Parathyroid adenoma (tissue), 2 donors: ENCODE results near the gene ZSCAN25.

Experiments
- H2AFZ ChIP-seq: fragments of 300-600 bp; sonication (generic); one replicate; pipeline ENCODE4 v1.7.0; 2017; ENCODE audit warnings: antibody characterized with exemption, mild to moderate bottlenecking
- H3K27ac ChIP-seq: fragments of 300-600 bp; sonication (generic); one replicate; pipeline ENCODE4 v1.7.0; 2017
- H3K27me3 ChIP-seq: fragments of 300-600 bp; sonication (generic); one replicate; pipeline ENCODE4 v1.7.0; 2017; ENCODE audit warnings: low read length; ENCODE audit not compliant: control insufficient read depth, insufficient read depth
- H3K36me3 ChIP-seq: fragments of 300-600 bp; sonication (generic); one replicate; pipeline ENCODE4 v1.7.0; 2017; ENCODE audit warnings: low read length; ENCODE audit not compliant: control insufficient read depth, insufficient read depth
- H3K4me1 ChIP-seq: fragments of 300-600 bp; sonication (generic); one replicate; pipeline ENCODE4 v1.7.0; 2017; ENCODE audit warnings: control low read depth
- H3K4me2 ChIP-seq: fragments of 300-600 bp; sonication (generic); one replicate; pipeline ENCODE4 v1.7.0; 2017; ENCODE audit warnings: low read length
- H3K4me3 ChIP-seq: fragments of 300-600 bp; sonication (generic); one replicate; pipeline ENCODE4 v1.7.0; 2017; ENCODE audit warnings: low read depth, low read length
- H3K79me2 ChIP-seq: fragments of 300-600 bp; sonication (generic); one replicate; pipeline ENCODE4 v1.7.0; 2017; ENCODE audit warnings: control low read depth
- H3K9ac ChIP-seq: fragments of 300-600 bp; sonication (generic); one replicate; pipeline ENCODE4 v1.7.0; 2017; ENCODE audit warnings: mild to moderate bottlenecking
- H3K9me3 ChIP-seq: fragments of 300-600 bp; sonication (generic); one replicate; pipeline ENCODE4 v1.7.0; 2017; ENCODE audit warnings: low read length; ENCODE audit not compliant: control insufficient read depth
- CTCF ChIP-seq: fragments of 300-600 bp; sonication (generic); IDR thresholded peaks from one replicate; pipeline ENCODE4 v1.7.0; 2017; ENCODE audit warnings: antibody characterized with exemption, mild to moderate bottlenecking
- donor health status: primary hyperparathyroidism.

ZSCAN25 gene

GRCh38 chr7:99617192-99617781 is 541 bp downstream of the ZSCAN25 start:
- peaks cover 10% of the 10 kb centered on the region for H3K79me2 ChIP-seq
- H3K9ac ChIP-seq = peak overlapping the region; percentile 93

GRCh38 chr7:99618726-99619125 is 2.0 kb downstream of the ZSCAN25 start:
- H3K27ac ChIP-seq = no peak overlapping the region
- H3K4me3 ChIP-seq = no peak overlapping the region
- H3K4me2 ChIP-seq = no peak overlapping the region
- H3K36me3 ChIP-seq = no peaks in the 10 kb centered on the region
- no peak for TF ChIP-seq CTCF
- peaks cover 12% of the 10 kb centered on the region for H3K79me2 ChIP-seq
- peaks cover 6% of the 10 kb centered on the region for H3K4me1 ChIP-seq
- no peak overlapping the region for H2AFZ ChIP-seq
- no peaks in the 10 kb centered on the region for H3K9me3 ChIP-seq
- no peak overlapping the region for H3K9ac ChIP-seq
- no peaks in the 10 kb centered on the region for H3K27me3 ChIP-seq

More at GRCh38 chr7:99617192-99617781, 541 bp downstream of the ZSCAN25 start:
- H3K4me3 ChIP-seq = peak overlapping the region; percentile 95
- no peak for TF ChIP-seq CTCF
- no peaks in the 10 kb centered on the region for H3K27me3 ChIP-seq
- H3K36me3 ChIP-seq = no peaks in the 10 kb centered on the region
- H3K4me1 ChIP-seq = peaks cover 6% of the 10 kb centered on the region
- peak overlapping the region; percentile 82 for H3K27ac ChIP-seq
- H3K9me3 ChIP-seq = no peaks in the 10 kb centered on the region
- peak overlapping the region; percentile 95 for H3K4me2 ChIP-seq
- peak overlapping the region; percentile 97 for H2AFZ ChIP-seq

GRCh38 chr7:99619571-99620130 is 2.9 kb downstream of the ZSCAN25 start:
- Histone ChIP-seq H3K27ac (no peak overlapping the region), H2AFZ (no peak overlapping the region)

GRCh38 chr7:99621271-99621670 is 4.5 kb downstream of the ZSCAN25 start:
- no peak overlapping the region for H2AFZ ChIP-seq
- peaks cover 12% of the 10 kb centered on the region for H3K79me2 ChIP-seq
- no peaks in the 10 kb centered on the region for H3K27me3 ChIP-seq
- H3K9ac ChIP-seq = no peak overlapping the region
- H3K4me1 ChIP-seq = peaks cover 6% of the 10 kb centered on the region
- TF ChIP-seq CTCF = no peak
- no peak overlapping the region for H3K27ac ChIP-seq
- H3K4me2 ChIP-seq = no peak overlapping the region
- H3K4me3 ChIP-seq = no peak overlapping the region
- no peaks in the 10 kb centered on the region for H3K9me3 ChIP-seq
- no peaks in the 10 kb centered on the region for H3K36me3 ChIP-seq

More at GRCh38 chr7:99619571-99620130, 2.9 kb downstream of the ZSCAN25 start:
- Histone ChIP-seq H3K4me1 (peaks cover 6% of the 10 kb centered on the region), H3K9ac (no peak overlapping the region), H3K4me2 (no peak overlapping the region), H3K27me3 (no peaks in the 10 kb centered on the region), H3K79me2 (peaks cover 12% of the 10 kb centered on the region), H3K36me3 (no peaks in the 10 kb centered on the region), H3K4me3 (no peak overlapping the region), H3K9me3 (no peaks in the 10 kb centered on the region)
- no peak for TF ChIP-seq CTCF

- no peak for TF ChIP-seq CTCF
- no peak overlapping the region for H3K9ac ChIP-seq
- H3K4me3 ChIP-seq = no peak overlapping the region
- H2AFZ ChIP-seq = no peak overlapping the region
- H3K9me3 ChIP-seq = no peaks in the 10 kb centered on the region
- no peaks in the 10 kb centered on the region for H3K27me3 ChIP-seq
- no peak overlapping the region for H3K27ac ChIP-seq
- H3K36me3 ChIP-seq = no peaks in the 10 kb centered on the region
- no peak overlapping the region for H3K4me2 ChIP-seq
- peaks cover 2% of the 10 kb centered on the region for H3K4me1 ChIP-seq
- H3K79me2 ChIP-seq = peaks cover 5% of the 10 kb centered on the region
Observed at GRCh38 chr7:99622596-99622995, 5.8 kb downstream of the ZSCAN25 start.
